Fibroblast of lung (primary cell): ENCODE measurements around the gene IL10RB.

Experiments
- CTCF ChIP-seq, 2 donors: IDR thresholded peaks in 1 of 2; conservative IDR thresholded peaks in 1 of 2; 1 replicate in 1 of 2; 2 replicates in 1 of 2; pipeline ENCODE4 v1.5.1; 2011 to 2012; ENCODE audit warnings: low read length in 2 of 2, control low read depth in 1 of 2, inconsistent platforms in 1 of 2, low read depth in 1 of 2, mild to moderate bottlenecking in 1 of 2
- EZH2 ChIP-seq: IDR thresholded peaks from 2 replicates; pipeline ENCODE4 v1.5.1; 2012; ENCODE audit warnings: low read length, control low read depth, mild to moderate bottlenecking; ENCODE audit errors: missing control alignments

GRCh38 chr21:33317145-33317544 is 51.0 kb downstream of the IL10RB start:
- TF ChIP-seq EZH2 (no peak), CTCF (conservative IDR thresholded peaks at IDR 0.05 in 1 of 2, IDR thresholded peaks at IDR 0.05 in 1 of 2; ENCODE audit: low read depth in 1 of 2, low read length in 2 of 2) (no peak)
